ENCODE results near the gene EPGN.

DNA sequence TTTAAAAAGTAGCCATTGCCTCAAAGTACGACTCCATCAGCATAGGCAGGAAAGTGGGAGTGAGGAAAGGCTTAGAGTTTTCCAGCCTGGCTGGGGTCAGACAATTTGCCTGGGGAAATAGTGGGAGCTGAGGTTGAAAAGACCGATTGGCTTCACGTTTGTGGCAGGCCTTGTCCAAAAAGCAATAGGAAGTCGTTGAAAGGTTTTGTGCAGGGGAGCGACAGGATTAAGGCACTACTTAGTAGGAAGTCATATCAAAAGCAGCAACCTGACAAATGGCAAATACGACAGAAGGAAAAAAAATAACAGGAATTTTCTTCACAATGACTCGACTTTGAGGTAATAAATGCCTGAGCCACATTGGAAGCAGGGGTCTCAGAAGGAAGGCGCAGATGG, 56.0 kb downstream of the EPGN start:
- TF ChIP-seq, protein P1, sequence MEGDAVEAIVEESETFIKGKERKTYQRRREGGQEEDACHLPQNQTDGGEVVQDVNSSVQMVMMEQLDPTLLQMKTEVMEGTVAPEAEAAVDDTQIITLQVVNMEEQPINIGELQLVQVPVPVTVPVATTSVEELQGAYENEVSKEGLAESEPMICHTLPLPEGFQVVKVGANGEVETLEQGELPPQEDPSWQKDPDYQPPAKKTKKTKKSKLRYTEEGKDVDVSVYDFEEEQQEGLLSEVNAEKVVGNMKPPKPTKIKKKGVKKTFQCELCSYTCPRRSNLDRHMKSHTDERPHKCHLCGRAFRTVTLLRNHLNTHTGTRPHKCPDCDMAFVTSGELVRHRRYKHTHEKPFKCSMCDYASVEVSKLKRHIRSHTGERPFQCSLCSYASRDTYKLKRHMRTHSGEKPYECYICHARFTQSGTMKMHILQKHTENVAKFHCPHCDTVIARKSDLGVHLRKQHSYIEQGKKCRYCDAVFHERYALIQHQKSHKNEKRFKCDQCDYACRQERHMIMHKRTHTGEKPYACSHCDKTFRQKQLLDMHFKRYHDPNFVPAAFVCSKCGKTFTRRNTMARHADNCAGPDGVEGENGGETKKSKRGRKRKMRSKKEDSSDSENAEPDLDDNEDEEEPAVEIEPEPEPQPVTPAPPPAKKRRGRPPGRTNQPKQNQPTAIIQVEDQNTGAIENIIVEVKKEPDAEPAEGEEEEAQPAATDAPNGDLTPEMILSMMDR (IDR thresholded peaks at IDR 0.05; ENCODE audit: insufficient read depth, low read length, poor library complexity, severe bottlenecking): no peak
- TF ChIP-seq EZH2phosphoT487 (conservative IDR thresholded peaks at IDR 0.05; ENCODE audit: low read length): no peak
